Muscle layer of duodenum (tissue), 2 donors: Measurements from ENCODE around the gene SLFNL1.

Experiments used
- H3K27ac ChIP-seq: one replicate; pipeline ENCODE4 v1.7.0; 2013; ENCODE audit warnings: mild to moderate bottlenecking, low read length
- H3K27me3 ChIP-seq: one replicate; pipeline ENCODE4 v1.7.0; 2013; ENCODE audit warnings: low read depth, mild to moderate bottlenecking, control low read depth, low read length
- H3K36me3 ChIP-seq, 2 donors: one replicate each; pipeline ENCODE4 v1.7.0; 2013; ENCODE audit warnings: low read length in 2 of 2, control low read depth in 1 of 2, mild to moderate bottlenecking in 1 of 2; ENCODE audit not compliant: insufficient read depth in 2 of 2, control insufficient read depth in 1 of 2
- H3K4me1 ChIP-seq, 2 donors: one replicate each; pipeline ENCODE4 v1.7.0; 2013; ENCODE audit warnings: low read length in 2 of 2, mild to moderate bottlenecking in 2 of 2, control low read depth in 1 of 2, moderate library complexity in 1 of 2; ENCODE audit not compliant: insufficient read depth in 2 of 2, control insufficient read depth in 1 of 2
- H3K4me3 ChIP-seq, 2 donors: one replicate each; pipeline ENCODE4 v1.7.0; 2013; ENCODE audit warnings: low read length in 2 of 2, low read depth in 1 of 2, mild to moderate bottlenecking in 1 of 2
- H3K9me3 ChIP-seq, 2 donors: one replicate each; pipeline ENCODE4 v1.7.0; 2013; ENCODE audit warnings: low read length in 2 of 2, control low read depth in 1 of 2, mild to moderate bottlenecking in 1 of 2; ENCODE audit not compliant: control insufficient read depth in 1 of 2
- donor health status: healthy.

Gene SLFNL1

GRCh38 chr1:41021526-41022308 is at the start of gene SLFNL1:
Gene SLFNL1, minus strand, starts transcription at chr1:41021725. Its CDS starts 1,065 bp downstream, at chr1:41020660.
- H3K27me3 ChIP-seq, result no peaks in the 10 kb centered on the region
- no peak within 1 kb of the TSS for H3K27ac ChIP-seq
- no peaks in the 10 kb centered on the region for H3K9me3 ChIP-seq
- peaks cover 0 to 20% of the 10 kb centered on the region in 2 donors for H3K36me3 ChIP-seq
- H3K4me3 ChIP-seq, result no peak within 1 kb of the TSS
- peaks cover 0 to 9% of the 10 kb centered on the region in 2 donors for H3K4me1 ChIP-seq

- no peak overlapping the region for H3K27ac ChIP-seq
- H3K36me3 ChIP-seq, result peaks cover 0 to 43% of the 10 kb centered on the region in 2 donors
- H3K9me3 ChIP-seq, result peaks cover 0 to 7% of the 10 kb centered on the region in 2 donors
- no peaks in the 10 kb centered on the region for H3K4me1 ChIP-seq
- no peaks in the 10 kb centered on the region for H3K27me3 ChIP-seq
- no peak overlapping the region for H3K4me3 ChIP-seq
Observed at GRCh38 chr1:41056907-41057306, 35.4 kb upstream of the SLFNL1 start.

DNA sequence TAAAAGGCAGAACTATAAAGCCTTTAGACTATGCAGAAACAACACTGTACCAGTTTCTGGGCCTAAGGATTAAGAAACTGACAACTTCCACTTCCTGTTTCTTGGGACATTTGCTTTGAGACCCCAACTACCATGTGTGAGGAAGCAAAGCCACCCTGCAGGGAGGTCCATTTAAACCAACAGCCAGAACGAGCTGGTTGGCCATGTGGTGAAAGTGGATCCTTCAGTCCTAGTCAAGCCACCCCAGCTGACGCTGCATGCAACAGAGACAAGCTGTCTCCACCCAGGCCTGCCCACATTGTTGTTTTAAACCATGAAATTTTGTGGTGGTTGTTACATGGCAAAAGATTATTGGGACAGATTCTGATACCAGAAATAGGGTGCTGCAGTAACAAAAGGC is 31.8 kb upstream of the SLFNL1 start:
- Histone ChIP-seq H3K36me3 (peaks cover 3 to 41% of the 10 kb centered on the region in 2 donors), H3K27me3 (no peaks in the 10 kb centered on the region), H3K4me3 (no peak overlapping the region), H3K4me1 (no peaks in the 10 kb centered on the region), H3K27ac (no peak overlapping the region), H3K9me3 (no peaks in the 10 kb centered on the region)

- no peak overlapping the region for H3K27ac ChIP-seq
- no peaks in the 10 kb centered on the region for H3K9me3 ChIP-seq
- peaks cover 20 to 49% of the 10 kb centered on the region in 2 donors for H3K36me3 ChIP-seq
- H3K4me1 ChIP-seq, result peaks cover 0 to 4% of the 10 kb centered on the region in 2 donors
- no peak overlapping the region for H3K4me3 ChIP-seq
- H3K27me3 ChIP-seq, result no peaks in the 10 kb centered on the region
Observed at GRCh38 chr1:41051022-41051421, 29.5 kb upstream of the SLFNL1 start.

- H3K27ac ChIP-seq, result no peak overlapping the region
- H3K36me3 ChIP-seq, result peaks cover 25 to 45% of the 10 kb centered on the region in 2 donors
- no peaks in the 10 kb centered on the region for H3K27me3 ChIP-seq
- H3K4me1 ChIP-seq, result peaks cover 0 to 11% of the 10 kb centered on the region in 2 donors
- no peaks in the 10 kb centered on the region for H3K9me3 ChIP-seq
- no peak overlapping the region for H3K4me3 ChIP-seq
Observed at GRCh38 chr1:41048540-41048939, 27.0 kb upstream of the SLFNL1 start.

GRCh38 chr1:41046347-41046775 is 24.8 kb upstream of the SLFNL1 start:
- H3K4me3 ChIP-seq, result no peak overlapping the region
- no peaks in the 10 kb centered on the region for H3K27me3 ChIP-seq
- H3K4me1 ChIP-seq, result peaks cover 0 to 11% of the 10 kb centered on the region in 2 donors
- no peak overlapping the region for H3K27ac ChIP-seq
- peaks cover 25 to 38% of the 10 kb centered on the region in 2 donors for H3K36me3 ChIP-seq
- H3K9me3 ChIP-seq, result no peaks in the 10 kb centered on the region

GRCh38 chr1:41045740-41046139 is 24.2 kb upstream of the SLFNL1 start:
- Histone ChIP-seq H3K36me3 (peaks cover 30 to 38% of the 10 kb centered on the region in 2 donors), H3K4me3 (no peak overlapping the region), H3K27ac (no peak overlapping the region), H3K9me3 (no peaks in the 10 kb centered on the region), H3K27me3 (no peaks in the 10 kb centered on the region), H3K4me1 (peaks cover 0 to 11% of the 10 kb centered on the region in 2 donors)

DNA sequence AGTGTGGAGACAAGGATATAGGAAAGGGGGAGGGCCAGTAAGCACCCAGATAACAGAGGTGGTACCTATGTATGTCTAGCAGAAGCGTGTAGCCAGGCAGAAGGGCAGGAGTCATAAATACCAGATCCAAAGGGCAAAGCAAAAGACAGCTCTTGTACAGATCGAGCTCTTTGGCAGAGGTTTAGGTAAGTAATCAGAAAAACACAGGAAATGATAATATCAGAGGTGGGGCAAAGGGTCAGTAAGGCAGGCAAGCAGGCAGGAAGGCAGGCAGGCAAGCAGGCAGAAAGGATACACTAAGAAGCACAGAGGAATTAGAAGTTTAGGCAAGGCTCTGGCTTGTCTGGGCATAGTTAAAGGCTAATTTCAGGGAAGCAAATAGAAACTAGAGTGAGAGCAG is 22.7 kb upstream of the SLFNL1 start:
- Histone ChIP-seq H3K4me3 (no peak overlapping the region), H3K27ac (peak overlapping the region; percentile 42), H3K36me3 (peaks cover 30 to 34% of the 10 kb centered on the region in 2 donors), H3K27me3 (no peaks in the 10 kb centered on the region), H3K9me3 (no peaks in the 10 kb centered on the region), H3K4me1 (peaks cover 0 to 11% of the 10 kb centered on the region in 2 donors)

GRCh38 chr1:41041614-41042270 is 20.2 kb upstream of the SLFNL1 start:
- Histone ChIP-seq H3K4me1 (peaks cover 0 to 11% of the 10 kb centered on the region in 2 donors), H3K4me3 (no peak overlapping the region), H3K27ac (no peak overlapping the region), H3K27me3 (no peaks in the 10 kb centered on the region), H3K9me3 (no peaks in the 10 kb centered on the region), H3K36me3 (peaks cover 33 to 36% of the 10 kb centered on the region in 2 donors)

DNA sequence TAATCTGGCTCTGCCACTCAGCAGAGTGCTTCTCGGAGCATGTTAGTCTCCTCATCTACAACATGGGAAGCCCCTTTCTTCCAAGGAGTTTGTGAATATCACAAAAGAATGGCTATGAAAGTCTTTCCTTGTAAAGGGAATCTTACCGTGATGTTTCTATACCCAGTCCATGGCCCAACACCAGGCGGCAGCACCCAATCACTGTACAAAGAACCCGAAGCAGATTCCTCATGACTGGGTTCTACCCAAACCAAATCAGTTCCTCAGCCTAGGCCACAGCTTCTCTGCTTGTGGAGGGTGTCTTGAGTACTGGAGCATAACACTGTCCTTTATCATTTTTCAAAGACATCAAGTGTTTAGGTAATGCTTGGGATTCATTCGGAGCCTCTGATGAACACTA is 16.6 kb upstream of the SLFNL1 start:
- H3K27ac ChIP-seq, result no peak overlapping the region
- no peaks in the 10 kb centered on the region for H3K4me1 ChIP-seq
- H3K27me3 ChIP-seq, result no peaks in the 10 kb centered on the region
- H3K36me3 ChIP-seq, result peaks cover 47 to 49% of the 10 kb centered on the region in 2 donors
- no peak overlapping the region for H3K4me3 ChIP-seq
- H3K9me3 ChIP-seq, result no peaks in the 10 kb centered on the region

GRCh38 chr1:41037116-41037903 is 15.8 kb upstream of the SLFNL1 start:
- no peak overlapping the region for H3K4me3 ChIP-seq
- no peaks in the 10 kb centered on the region for H3K27me3 ChIP-seq
- H3K36me3 ChIP-seq, result peaks cover 49 to 54% of the 10 kb centered on the region in 2 donors
- H3K9me3 ChIP-seq, result no peaks in the 10 kb centered on the region
- no peak overlapping the region for H3K27ac ChIP-seq
- no peaks in the 10 kb centered on the region for H3K4me1 ChIP-seq
